MM.1S (cell line): ENCODE measurements around the gene TFDP1.

Experiments used
- DNase-seq: peaks from one replicate; pipeline ENCODE4 v3.0.0-alpha.2; 2015
- H2AFZ ChIP-seq: fragments of 300-600 bp; sonication (generic); 2 replicates; pipeline ENCODE4 v1.6.0; 2016; ENCODE audit warnings: antibody characterized with exemption, low read length
- H3F3A ChIP-seq: fragments of 300-600 bp; sonication (generic); 2 replicates; pipeline ENCODE4 v1.6.1; 2016; ENCODE audit warnings: mild to moderate bottlenecking, antibody characterized with exemption, low read length, moderate library complexity, mixed read lengths; ENCODE audit not compliant: insufficient read depth
- H3K27ac ChIP-seq: fragments of 300-600 bp; sonication (generic); 2 replicates; pipeline ENCODE4 v1.5.1; 2016; ENCODE audit warnings: mild to moderate bottlenecking, low read length
- H3K27me3 ChIP-seq: fragments of 300-600 bp; sonication (generic); replicated peaks from 2 replicates; pipeline ENCODE4 v1.6.0; 2016; ENCODE audit warnings: low read length; ENCODE audit not compliant: insufficient read depth
- H3K36me3 ChIP-seq: fragments of 300-600 bp; sonication (generic); replicated peaks from 2 replicates; pipeline ENCODE4 v1.6.1; 2016; ENCODE audit warnings: mild to moderate bottlenecking, low read length, mixed read lengths; ENCODE audit not compliant: insufficient read depth
- H3K4me1 ChIP-seq: fragments of 300-600 bp; sonication (generic); 2 replicates; pipeline ENCODE4 v1.6.1; 2016; ENCODE audit warnings: low read length, mixed read lengths
- H3K4me2 ChIP-seq: fragments of 300-600 bp; sonication (generic); 2 replicates; pipeline ENCODE4 v1.6.0; 2016; ENCODE audit warnings: low read depth, low read length
- H3K4me3 ChIP-seq: fragments of 300-600 bp; sonication (generic); 2 replicates; pipeline ENCODE4 v1.5.1; 2016; ENCODE audit warnings: low read length, mixed read lengths
- H3K79me2 ChIP-seq: fragments of 300-600 bp; sonication (generic); 2 replicates; pipeline ENCODE4 v1.6.1; 2016; ENCODE audit warnings: mixed run types, low read length, mixed read lengths
- H3K9ac ChIP-seq: fragments of 300-600 bp; sonication (generic); 2 replicates; pipeline ENCODE4 v1.6.1; 2016; ENCODE audit warnings: low read length, mixed read lengths
- H3K9me2 ChIP-seq: fragments of 300-600 bp; sonication (generic); replicated peaks from 2 replicates; pipeline ENCODE4 v1.6.1; 2016; ENCODE audit warnings: mild to moderate bottlenecking, low read length, mixed read lengths; ENCODE audit not compliant: insufficient read depth
- H3K9me3 ChIP-seq: fragments of 300-600 bp; sonication (generic); replicated peaks from 2 replicates; pipeline ENCODE4 v1.6.1; 2016; ENCODE audit warnings: mild to moderate bottlenecking, low read length, mixed read lengths; ENCODE audit not compliant: insufficient read depth
- H4K20me1 ChIP-seq: fragments of 300-600 bp; sonication (generic); 2 replicates; pipeline ENCODE4 v1.6.1; 2016; ENCODE audit warnings: mild to moderate bottlenecking, low read length, moderate library complexity, mixed read lengths; ENCODE audit not compliant: insufficient read depth
- CTCF ChIP-seq: fragments of 300-600 bp; sonication (generic); IDR thresholded peaks from 2 replicates; pipeline ENCODE4 v1.5.1; 2016; ENCODE audit warnings: antibody characterized with exemption, low read length, mixed read lengths
- EZH2 ChIP-seq: fragments of 300-600 bp; sonication (generic); optimal IDR thresholded peaks from 2 replicates; pipeline ENCODE3; 2017; ENCODE audit warnings: low read depth, mild to moderate bottlenecking, antibody characterized with exemption, low read length, mixed read lengths
- EZH2phosphoT487 ChIP-seq: fragments of 300-600 bp; sonication (generic); IDR thresholded peaks from 2 replicates; pipeline ENCODE4 v1.6.1; 2018; ENCODE audit warnings: antibody characterized with exemption, low read length

The TFDP1 gene

GRCh38 chr13:113598081-113598410 lies 13.5 kb downstream of the TFDP1 start:
- no peak overlapping the region for H3K9ac ChIP-seq
- no peak overlapping the region for H3K27ac ChIP-seq
- no peaks in the 10 kb centered on the region for H3F3A ChIP-seq
- H3K4me2 ChIP-seq: no peak overlapping the region
- no peak overlapping the region for H3K4me3 ChIP-seq
- peaks cover 6% of the 10 kb centered on the region; the same call in 1 of the 2 replicates for H4K20me1 ChIP-seq
- no peaks in the 10 kb centered on the region for H3K9me3 ChIP-seq
- no peak overlapping the region for H2AFZ ChIP-seq
- no peaks in the 10 kb centered on the region for H3K4me1 ChIP-seq
- DNase-seq: no peak
- peaks cover 39% of the 10 kb centered on the region; the same call in 1 of the 2 replicates for H3K36me3 ChIP-seq
- H3K27me3 ChIP-seq: no peaks in the 10 kb centered on the region
- peaks cover 96% of the 10 kb centered on the region for H3K79me2 ChIP-seq
- no peak for TF ChIP-seq CTCF
- TF ChIP-seq EZH2: no peak
- TF ChIP-seq EZH2phosphoT487: no peak
- H3K9me2 ChIP-seq: no peaks in the 10 kb centered on the region

- no peaks in the 10 kb centered on the region for H3K9me2 ChIP-seq
- no peak overlapping the region for H3K9ac ChIP-seq
- no peaks in the 10 kb centered on the region for H3K27me3 ChIP-seq
- peaks cover 96% of the 10 kb centered on the region for H3K79me2 ChIP-seq
- no peaks in the 10 kb centered on the region for H3K9me3 ChIP-seq
- no peak overlapping the region for H3K27ac ChIP-seq
- H3K4me1 ChIP-seq: no peaks in the 10 kb centered on the region
- H2AFZ ChIP-seq: no peak overlapping the region
- no peak overlapping the region for H3K4me2 ChIP-seq
- no peaks in the 10 kb centered on the region for H3F3A ChIP-seq
- H4K20me1 ChIP-seq: peaks cover 6% of the 10 kb centered on the region; the same call in 1 of the 2 replicates
- peaks cover 39% of the 10 kb centered on the region; the same call in 1 of the 2 replicates for H3K36me3 ChIP-seq
- TF ChIP-seq EZH2phosphoT487: no peak
- TF ChIP-seq CTCF: no peak
- TF ChIP-seq EZH2: no peak
- DNase-seq: no peak
- H3K4me3 ChIP-seq: no peak overlapping the region
Observed at GRCh38 chr13:113598481-113598880, 13.9 kb downstream of the TFDP1 start.

- H3K9me2 ChIP-seq: no peaks in the 10 kb centered on the region
- peaks cover 39% of the 10 kb centered on the region; the same call in 1 of the 2 replicates for H3K36me3 ChIP-seq
- peaks cover 8% of the 10 kb centered on the region; the same call in 1 of the 2 replicates for H4K20me1 ChIP-seq
Observed at GRCh38 chr13:113599391-113599790, 14.8 kb downstream of the TFDP1 start.

More at GRCh38 chr13:113599391-113599790, 14.8 kb downstream of the TFDP1 start:
- no peak overlapping the region for H3K27ac ChIP-seq
- H3K27me3 ChIP-seq: no peaks in the 10 kb centered on the region
- no peaks in the 10 kb centered on the region for H3K4me1 ChIP-seq
- TF ChIP-seq EZH2 (no peak), EZH2phosphoT487 (no peak), CTCF (no peak)
- H3K4me3 ChIP-seq: no peak overlapping the region
- no peak overlapping the region for H3K9ac ChIP-seq
- H3K79me2 ChIP-seq: peaks cover 100% of the 10 kb centered on the region
- no peaks in the 10 kb centered on the region for H3F3A ChIP-seq
- no peaks in the 10 kb centered on the region for H3K9me3 ChIP-seq
- H2AFZ ChIP-seq: no peak overlapping the region
- DNase-seq: no peak
- H3K4me2 ChIP-seq: no peak overlapping the region
